ENCODE results near the gene ERCC2.
A peak's percentile ranks its signal among the peaks of the same experiment; 100 is the strongest.
"Not testable (repeated sequence)": the region's sequence is repeated elsewhere in the genome, so short reads cannot be mapped to it uniquely, and the experiment has no call there.

Gene ERCC2

GRCh38 chr19:45409557-45409920 is 39.2 kb upstream of the ERCC2 start:
- TF ChIP-seq CTCF (IDR thresholded peaks at IDR 0.05; ENCODE audit: control insufficient read depth, extremely low read depth, insufficient read depth): no peak
- H3K4me3 ChIP-seq (ENCODE audit: low read depth, low read length): no peak overlapping the region
- DNase-seq (ENCODE audit: low read depth): no peak

DNA sequence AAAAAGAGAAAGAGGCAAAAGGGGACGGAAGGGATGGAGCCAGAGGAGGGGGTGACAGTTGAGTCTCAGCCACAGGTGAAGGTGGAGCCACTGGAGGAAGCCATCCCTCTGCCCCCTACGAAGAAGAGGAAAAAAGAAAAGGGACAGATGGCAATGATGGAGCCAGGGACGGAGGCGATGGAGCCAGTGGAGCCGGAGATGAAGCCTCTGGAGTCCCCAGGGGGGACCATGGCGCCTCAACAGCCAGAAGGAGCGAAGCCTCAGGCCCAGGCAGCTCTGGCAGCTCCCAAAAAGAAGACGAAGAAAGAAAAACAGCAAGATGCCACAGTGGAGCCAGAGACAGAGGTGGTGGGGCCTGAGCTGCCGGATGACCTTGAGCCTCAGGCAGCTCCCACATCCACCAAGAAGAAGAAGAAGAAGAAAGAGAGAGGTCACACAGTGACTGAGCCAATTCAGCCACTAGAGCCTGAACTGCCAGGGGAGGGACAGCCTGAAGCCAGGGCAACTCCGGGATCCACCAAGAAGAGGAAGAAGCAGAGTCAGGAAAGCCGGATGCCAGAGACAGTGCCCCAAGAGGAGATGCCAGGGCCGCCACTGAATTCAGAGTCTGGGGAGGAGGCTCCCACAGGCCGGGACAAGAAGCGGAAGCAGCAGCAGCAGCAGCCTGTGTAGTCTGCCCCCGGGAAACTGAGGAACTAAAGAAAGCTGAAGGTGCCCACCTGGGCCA is 38.6 kb upstream of the ERCC2 start:
- TF ChIP-seq CTCF (IDR thresholded peaks at IDR 0.05; ENCODE audit: control insufficient read depth, extremely low read depth, insufficient read depth): no peak
- H3K4me3 ChIP-seq (ENCODE audit: low read depth, low read length): no peak overlapping the region
- DNase-seq (ENCODE audit: low read depth): no peak

DNA sequence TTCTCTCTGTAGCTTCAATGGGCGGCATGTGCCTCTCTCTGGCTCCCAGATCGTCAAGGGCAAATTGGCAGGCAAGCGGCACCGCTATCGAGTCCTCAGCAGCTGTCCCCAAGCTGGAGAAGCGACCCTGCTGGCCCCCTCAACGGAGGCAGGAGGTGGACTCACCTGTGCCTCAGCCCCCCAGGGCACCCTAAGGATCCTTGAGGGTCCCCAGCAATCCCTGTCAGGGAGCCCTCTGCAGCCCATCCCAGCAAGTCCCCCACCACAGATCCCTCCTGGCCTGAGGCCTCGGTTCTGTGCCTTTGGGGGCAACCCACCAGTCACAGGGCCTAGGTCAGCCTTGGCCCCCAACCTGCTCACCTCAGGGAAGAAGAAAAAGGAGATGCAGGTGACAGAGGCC is 37.7 kb upstream of the ERCC2 start:
- TF ChIP-seq CTCF (IDR thresholded peaks at IDR 0.05; ENCODE audit: control insufficient read depth, extremely low read depth, insufficient read depth): no peak
- no peak overlapping the region for H3K4me3 ChIP-seq (ENCODE audit: low read depth, low read length)
- DNase-seq (ENCODE audit: low read depth): no peak

- H3K4me3 ChIP-seq (ENCODE audit: low read depth, low read length): peak overlapping the region; percentile 92
- not testable (repeated sequence) for DNase-seq (ENCODE audit: low read depth)
These were observed 37.2 kb upstream of the ERCC2 start for GRCh38 chr19:45407585-45407984.

DNA sequence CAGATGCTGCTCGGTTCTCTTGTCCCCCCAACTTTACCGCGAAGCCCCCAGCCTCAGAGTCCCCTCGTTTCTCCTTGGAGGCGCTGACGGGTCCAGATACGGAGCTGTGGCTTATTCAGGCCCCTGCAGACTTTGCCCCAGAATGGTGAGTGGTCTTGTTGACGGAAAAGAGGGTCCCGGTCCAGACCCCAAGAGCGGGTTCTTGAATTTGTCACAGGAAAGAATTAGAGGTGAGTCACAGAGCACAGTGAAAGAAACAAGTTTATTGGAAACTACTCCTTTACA is 36.7 kb upstream of the ERCC2 start:
- DNase-seq (ENCODE audit: low read depth): no peak
- no peak for TF ChIP-seq CTCF (IDR thresholded peaks at IDR 0.05; ENCODE audit: control insufficient read depth, extremely low read depth, insufficient read depth)
- H3K4me3 ChIP-seq (ENCODE audit: low read depth, low read length): peak overlapping the region; percentile 92

- DNase-seq (ENCODE audit: low read depth): no peak
- TF ChIP-seq CTCF (IDR thresholded peaks at IDR 0.05; ENCODE audit: control insufficient read depth, extremely low read depth, insufficient read depth): no peak
- H3K4me3 ChIP-seq (ENCODE audit: low read depth, low read length): peak within 1 kb of the TSS; percentile 92
These were observed 36.1 kb upstream of the ERCC2 start, which contains the start of gene POLR1G for GRCh38 chr19:45406226-45407090. Gene POLR1G, plus strand, starts transcription at chr19:45406644. Its CDS starts 53 bp downstream, at chr19:45406697.

DNA sequence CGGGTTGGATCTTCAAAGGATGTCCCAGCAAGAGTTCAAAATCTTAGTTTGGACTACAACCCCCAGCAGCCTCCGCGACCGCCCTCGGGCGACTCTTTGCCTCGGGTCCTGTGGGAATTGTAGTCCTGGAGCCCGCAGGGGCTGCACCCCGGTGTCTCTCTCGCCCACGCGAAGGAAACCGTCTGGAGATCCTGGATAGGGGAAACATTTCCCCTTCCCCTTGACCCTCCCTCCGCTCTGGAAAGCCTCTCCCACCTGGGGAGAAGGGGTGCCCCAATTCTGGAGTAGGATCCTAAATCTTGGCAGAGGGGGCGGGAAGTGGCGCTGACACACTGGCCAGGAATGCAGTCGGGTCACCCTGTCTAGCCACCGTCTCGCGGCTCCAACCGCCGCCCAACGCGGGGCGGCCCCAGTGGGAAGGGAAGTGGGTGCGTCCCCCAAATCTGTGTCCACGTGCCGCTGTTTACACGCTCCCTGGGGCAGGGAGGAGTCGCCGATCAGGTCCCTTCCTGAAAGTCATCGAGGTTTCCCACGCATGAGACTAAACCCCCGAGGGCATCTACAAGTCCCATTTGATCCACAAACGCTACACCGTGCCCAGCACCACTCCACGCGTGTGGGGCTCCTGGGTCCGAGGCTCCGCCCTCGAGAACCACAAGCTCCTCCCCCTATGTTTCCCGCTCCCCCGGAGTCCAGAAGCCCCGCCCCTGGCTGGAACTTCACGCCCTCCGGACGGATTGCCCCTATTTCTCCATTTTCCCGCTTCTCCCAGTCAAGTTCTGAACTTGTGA is 35.3 kb upstream of the ERCC2 start:
- no peak for DNase-seq (ENCODE audit: low read depth)
- H3K4me3 ChIP-seq (ENCODE audit: low read depth, low read length): peak overlapping the region; percentile 92
- no peak for TF ChIP-seq CTCF (IDR thresholded peaks at IDR 0.05; ENCODE audit: control insufficient read depth, extremely low read depth, insufficient read depth)

Data from LNCaP clone FGC (cell line).